AG10803 (cell line): ENCODE measurements around the gene SDSL.

ENCODE experiments used
- DNase-seq: peaks from one replicate; pipeline ENCODE4 v3.0.0; 2010; ENCODE audit warnings: low read depth
- H3K4me3 ChIP-seq: 2 replicates; pipeline ENCODE4 v1.5.1; 2011; ENCODE audit warnings: mild to moderate bottlenecking, low read length, control low read depth
- CTCF ChIP-seq: conservative IDR thresholded peaks from 2 replicates; pipeline ENCODE4 v1.5.1; 2011; ENCODE audit warnings: mild to moderate bottlenecking, low read length, control low read depth, inconsistent platforms

The SDSL gene

DNA sequence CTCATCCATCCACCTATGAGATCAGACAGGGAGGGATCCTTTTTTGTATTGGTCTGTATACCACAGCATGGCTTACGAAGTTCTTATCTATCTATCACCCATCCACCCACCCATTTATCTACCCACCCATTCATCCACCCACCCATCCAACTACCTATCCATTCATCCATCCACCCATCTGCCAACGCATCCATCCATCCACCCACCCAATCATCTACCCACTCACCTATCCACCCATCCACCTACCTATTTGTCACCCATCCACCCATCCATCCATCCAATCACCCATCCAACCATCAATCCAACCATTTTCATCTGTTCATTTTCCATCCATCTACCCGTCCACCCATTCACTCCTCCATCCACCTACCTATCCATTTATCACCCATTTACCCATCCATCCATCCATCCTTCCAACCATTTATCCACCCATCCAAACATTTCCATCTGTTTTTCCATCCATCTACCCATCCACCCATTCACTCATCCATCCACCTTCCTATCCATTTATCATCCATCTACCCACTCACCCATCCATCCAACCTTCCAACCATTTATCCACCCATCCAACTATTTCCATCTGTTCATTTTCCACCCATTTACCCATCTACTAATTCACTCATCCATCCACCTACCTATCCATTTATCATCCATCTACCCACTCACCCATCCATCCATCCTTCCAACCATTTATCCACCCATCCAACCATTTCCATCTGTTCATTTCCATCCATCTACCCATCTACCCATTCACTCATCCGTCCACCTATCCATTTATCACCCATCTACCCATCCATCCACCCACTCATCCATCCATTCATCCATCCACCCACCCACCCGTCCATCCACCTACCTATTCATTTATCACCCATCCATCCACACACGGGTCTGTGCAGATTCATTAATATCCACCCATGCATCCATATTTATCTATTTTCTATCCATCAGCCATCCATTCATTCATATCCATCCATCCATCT is 31.8 kb upstream of the SDSL start:
- no peak for DNase-seq
- no peak overlapping the region for H3K4me3 ChIP-seq
- no peak for TF ChIP-seq CTCF

- no peak for TF ChIP-seq CTCF
These were observed 31.0 kb upstream of the SDSL start for GRCh38 chr12:113391145-113391544.

DNA sequence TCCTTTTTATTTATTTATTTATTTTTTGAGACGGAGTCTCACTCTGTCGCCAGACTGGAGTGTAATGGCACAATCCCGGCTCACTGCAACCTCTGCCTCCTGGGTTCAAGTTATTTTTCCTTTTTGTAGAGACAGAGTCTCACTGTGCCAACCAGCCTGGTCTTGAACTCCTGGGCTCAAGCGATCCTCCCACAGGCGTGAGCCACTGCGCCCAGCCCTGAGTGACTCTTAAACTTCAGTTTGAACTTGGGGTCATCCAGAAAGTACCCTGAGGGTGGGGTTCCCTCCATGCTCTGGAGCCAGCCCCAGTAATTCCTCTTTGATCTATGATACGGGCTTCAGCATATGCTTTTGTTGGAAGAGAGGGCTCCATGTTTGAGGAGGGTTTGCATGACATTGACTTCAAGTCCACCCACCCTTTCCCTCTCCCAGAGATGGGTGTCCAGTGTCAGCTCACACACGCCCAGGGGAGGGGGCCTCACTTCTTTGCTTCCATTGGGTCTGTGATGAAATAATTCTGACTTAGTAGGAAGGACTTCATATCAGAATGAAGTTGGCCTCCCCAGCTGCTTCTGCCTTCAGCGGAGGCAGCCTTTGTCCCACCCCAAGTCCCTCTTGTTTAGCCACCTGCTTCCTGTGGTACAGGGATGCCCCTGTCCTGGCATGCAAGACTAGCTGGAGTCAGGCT is 30.4 kb upstream of the SDSL start:
- no peak for DNase-seq
- no peak for TF ChIP-seq CTCF
- H3K4me3 ChIP-seq: no peak overlapping the region

More at GRCh38 chr12:113391145-113391544, 31.0 kb upstream of the SDSL start:
- no peak for DNase-seq
- H3K4me3 ChIP-seq: no peak overlapping the region

DNA sequence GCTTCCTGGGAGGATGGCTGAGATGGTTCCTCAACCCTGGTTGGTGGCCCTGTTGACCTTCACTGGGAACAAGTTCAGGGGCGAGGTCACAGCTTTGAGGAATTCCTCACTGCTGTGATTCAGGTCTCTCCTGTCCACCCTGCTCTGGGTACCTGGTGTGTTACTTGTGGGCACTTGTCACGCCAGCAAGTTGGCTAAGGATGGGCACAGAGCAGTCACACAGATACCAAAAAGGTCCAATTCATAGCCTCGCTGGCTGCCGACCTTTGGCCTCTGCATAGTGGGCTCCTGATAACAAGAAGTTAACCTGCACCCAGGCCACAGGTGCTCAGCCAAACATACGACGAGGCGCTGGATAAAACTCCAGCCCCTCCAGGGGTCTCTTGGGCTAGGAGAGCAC is 29.7 kb upstream of the SDSL start:
- no peak for DNase-seq
- no peak for TF ChIP-seq CTCF
- H3K4me3 ChIP-seq: no peak overlapping the region

DNA sequence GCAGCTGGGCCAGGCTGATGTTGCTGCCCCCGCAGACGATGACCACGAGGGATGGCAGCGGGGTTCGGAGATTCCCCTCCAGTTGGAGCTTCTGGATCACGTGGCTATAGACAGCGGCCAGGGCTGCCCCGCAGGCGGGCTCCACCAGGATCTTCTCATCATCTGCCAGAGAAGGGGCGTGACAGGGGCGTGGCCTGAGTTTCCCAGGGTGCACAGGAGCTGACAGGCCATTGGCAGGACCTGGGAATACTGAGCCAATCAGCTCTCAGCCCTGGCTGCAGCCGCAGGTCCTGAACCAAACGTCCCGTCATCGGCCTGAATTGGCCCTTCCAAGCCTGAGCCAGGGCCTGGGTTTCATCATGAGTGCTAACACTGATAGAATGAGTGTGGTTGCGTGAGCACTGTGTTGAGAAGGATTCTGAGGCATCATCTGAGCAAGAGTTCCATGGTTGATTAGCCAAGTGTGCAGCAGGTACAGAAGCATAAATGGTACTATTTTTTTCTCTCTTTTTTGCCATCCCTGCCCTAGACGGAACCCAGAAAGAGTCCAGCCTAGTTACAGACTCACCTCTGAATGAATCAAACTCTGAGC is 29.1 kb upstream of the SDSL start:
- H3K4me3 ChIP-seq: no peak overlapping the region
- TF ChIP-seq CTCF: no peak
- peak; percentile 8 for DNase-seq

- no peak for TF ChIP-seq CTCF
- no peak for DNase-seq
- H3K4me3 ChIP-seq: no peak overlapping the region
These were observed 28.4 kb upstream of the SDSL start for GRCh38 chr12:113393749-113394148.
